ENCODE measurements around the gene RSPH9.

The RSPH9 gene

GRCh38 chr6:43644940-43645612 is at the start of gene RSPH9:
Gene RSPH9 (plus strand): TSS chr6:43645036. CDS start chr6:43645099, 63 bp downstream.
- DNase-seq: no peak

- DNase-seq: no peak
Measured at GRCh38 chr6:43600595-43600994, 44.2 kb upstream of the RSPH9 start.

- DNase-seq: no peak
Measured at GRCh38 chr6:43604174-43604573, 40.7 kb upstream of the RSPH9 start.

GRCh38 chr6:43606019-43606418 is 38.8 kb upstream of the RSPH9 start:
- DNase-seq: no peak

GRCh38 chr6:43608310-43608763 is 36.5 kb upstream of the RSPH9 start:
- peak; percentile 14 for DNase-seq

GRCh38 chr6:43608807-43609206 is 36.0 kb upstream of the RSPH9 start:
- DNase-seq: no peak

- no peak for DNase-seq
Measured at GRCh38 chr6:43609402-43609801, 35.4 kb upstream of the RSPH9 start.

GRCh38 chr6:43610431-43610830 is 34.4 kb upstream of the RSPH9 start:
- no peak for DNase-seq

- no peak for DNase-seq
Measured at GRCh38 chr6:43613721-43614395, 31.0 kb upstream of the RSPH9 start.

- no peak for DNase-seq
Measured at GRCh38 chr6:43614396-43614730, 30.5 kb upstream of the RSPH9 start.

- no peak for DNase-seq
Measured at GRCh38 chr6:43616725-43617472, 27.9 kb upstream of the RSPH9 start.

GRCh38 chr6:43621078-43621835 is 23.6 kb upstream of the RSPH9 start:
- no peak for DNase-seq

- DNase-seq: no peak
Measured at GRCh38 chr6:43621836-43622180, 23.0 kb upstream of the RSPH9 start.

GRCh38 chr6:43622541-43622940 is 22.3 kb upstream of the RSPH9 start:
- no peak for DNase-seq

GRCh38 chr6:43623880-43624785 is 20.7 kb upstream of the RSPH9 start:
- no peak for DNase-seq

- DNase-seq: no peak
Measured at GRCh38 chr6:43624786-43625288, 20.0 kb upstream of the RSPH9 start.

GRCh38 chr6:43625393-43625992 is 19.3 kb upstream of the RSPH9 start:
- DNase-seq: no peak

- no peak for DNase-seq
Measured at GRCh38 chr6:43627008-43627825, 17.6 kb upstream of the RSPH9 start.

- DNase-seq: no peak
Measured at GRCh38 chr6:43628393-43629103, 16.3 kb upstream of the RSPH9 start.

- DNase-seq: peak; percentile 95
Measured at GRCh38 chr6:43629104-43629504, 15.7 kb upstream of the RSPH9 start, which contains the start of gene GTPBP2. Gene GTPBP2 (minus strand): TSS chr6:43629264. CDS start chr6:43629162, 102 bp downstream.

Data from NCI-H1436 treated with DMSO at 0.1 percent for 48 hours (cell line).